HG03460 (cell line): Measurements from ENCODE around the gene ANGPTL5.
"Not testable (repeated sequence)": the region's sequence is repeated elsewhere in the genome, so short reads cannot be mapped to it uniquely, and the experiment has no call there.

Experiments
- ATAC-seq: cut with Tn5 transposase; IDR thresholded peaks from one replicate; pipeline ENCODE4 v1.9.1; 2021; ENCODE audit not compliant: unreplicated experiment

Gene ANGPTL5

GRCh38 chr11:101894505-101894904 is 21.8 kb downstream of the ANGPTL5 start:
- ATAC-seq, result no peak

GRCh38 chr11:101889767-101890166 is 26.6 kb downstream of the ANGPTL5 start:
- ATAC-seq, result no peak

GRCh38 chr11:101885631-101886030 is 30.7 kb downstream of the ANGPTL5 start:
- no peak for ATAC-seq

GRCh38 chr11:101881586-101881985 is 34.7 kb downstream of the ANGPTL5 start:
- no peak for ATAC-seq

GRCh38 chr11:101880222-101880621 is 36.1 kb downstream of the ANGPTL5 start:
- no peak for ATAC-seq

GRCh38 chr11:101872171-101872882 is 44.0 kb downstream of the ANGPTL5 start:
- ATAC-seq, result no peak

- ATAC-seq, result no peak
These were observed 45.8 kb downstream of the ANGPTL5 start for GRCh38 chr11:101870510-101870909.

GRCh38 chr11:101867951-101868350 is 48.4 kb downstream of the ANGPTL5 start:
- ATAC-seq, result no peak

- ATAC-seq, result no peak
These were observed 49.5 kb downstream of the ANGPTL5 start for GRCh38 chr11:101866619-101867491.

GRCh38 chr11:101864098-101864497 is 52.2 kb downstream of the ANGPTL5 start:
- no peak for ATAC-seq

- ATAC-seq, result no peak
These were observed 53.0 kb downstream of the ANGPTL5 start for GRCh38 chr11:101863361-101863760.

- no peak for ATAC-seq
These were observed 53.7 kb downstream of the ANGPTL5 start for GRCh38 chr11:101862391-101863233.

- peak; percentile 85 for ATAC-seq
These were observed 55.5 kb downstream of the ANGPTL5 start for GRCh38 chr11:101860696-101861427.

GRCh38 chr11:101852260-101852659 is 64.1 kb downstream of the ANGPTL5 start:
- ATAC-seq, result not testable (repeated sequence)

- no peak for ATAC-seq
These were observed 68.1 kb downstream of the ANGPTL5 start for GRCh38 chr11:101848262-101848661.

- no peak for ATAC-seq
These were observed 71.7 kb downstream of the ANGPTL5 start for GRCh38 chr11:101844608-101845007.

- ATAC-seq, result no peak
These were observed 75.6 kb downstream of the ANGPTL5 start for GRCh38 chr11:101840704-101841103.
